Thyroid gland (tissue), 4 donors: ENCODE data around the gene GIT2.

Experiments used
- CTCF ChIP-seq, 6 experiments: fragments of 200-600 bp in 3 of 6; fragments of 450-650 bp in 3 of 6; sonication (generic) in 3 of 6; IDR thresholded peaks; one replicate each; pipeline ENCODE4 v1.5.1; 2016 to 2019; ENCODE audit warnings: antibody characterized with exemption in 6 of 6, mild to moderate bottlenecking in 2 of 6, inconsistent platforms in 1 of 6, moderate library complexity in 1 of 6
- POLR2A ChIP-seq, 2 donors: fragments of 450-650 bp; IDR thresholded peaks; one replicate each; pipeline ENCODE4 v1.6.1; 2017; ENCODE audit warnings: antibody characterized with exemption in 2 of 2, mild to moderate bottlenecking in 2 of 2, moderate library complexity in 1 of 2

GRCh38 chr12:109885616-109886015 is 110.6 kb downstream of the GIT2 start:
- no peak for TF ChIP-seq CTCF (IDR thresholded peaks at IDR 0.05)
- no peak for TF ChIP-seq POLR2A (IDR thresholded peaks at IDR 0.05)
